Heart right ventricle (tissue), 16 donors: ENCODE data around the gene WDR81. TPM values are rescaled to one million over a fixed set of nuclear protein-coding genes. Genes with fewer than 3 reads are reported as not detected.

Experiments used
- ATAC-seq, 8 donors: fragments of 200-7000 bp; cut with Tn5 transposase; one replicate each; pipeline ENCODE4 v1.9.1; 2020; ENCODE audit warnings: mild to moderate bottlenecking in 8 of 8, moderate library complexity in 8 of 8, moderate number of reproducible peaks in 1 of 8
- DNase-seq, 2 donors: peaks; one replicate each; pipeline ENCODE4 v3.0.0-alpha.2; 2020
- H3K27ac ChIP-seq, 10 donors: fragments of 200-600 bp; sonication (generic) in 2 of 10; one replicate each; pipeline versions ENCODE4 v1.5.0 to v1.8.0; 2020 to 2022; ENCODE audit warnings: mild to moderate bottlenecking in 3 of 10
- H3K27me3 ChIP-seq, 7 donors: fragments of 200-600 bp; one replicate each; pipeline ENCODE4 v1.8.0; 2021 to 2022; ENCODE audit warnings: mild to moderate bottlenecking in 2 of 7
- H3K36me3 ChIP-seq, 9 donors: fragments of 200-600 bp; sonication (generic) in 1 of 9; one replicate each; pipeline versions ENCODE4 v1.5.0 to v1.8.0; 2020 to 2022; ENCODE audit warnings: mild to moderate bottlenecking in 2 of 9
- H3K4me1 ChIP-seq, 9 donors: fragments of 200-600 bp; sonication (generic) in 1 of 9; one replicate each; pipeline versions ENCODE4 v1.5.0 to v1.8.0; 2020 to 2022; ENCODE audit warnings: mild to moderate bottlenecking in 4 of 9
- H3K4me3 ChIP-seq, 10 donors: fragments of 200-600 bp; sonication (generic) in 2 of 10; one replicate each; pipeline versions ENCODE4 v1.5.0 to v1.8.0; 2020 to 2022; ENCODE audit warnings: mild to moderate bottlenecking in 7 of 10, moderate library complexity in 2 of 10
- H3K9me3 ChIP-seq, 11 donors: fragments of 200-600 bp in 10 of 11; sonication (generic) in 2 of 11; one replicate each; pipeline versions ENCODE4 v1.5.0 to v1.8.0; 2013 to 2022; ENCODE audit warnings: mild to moderate bottlenecking in 2 of 11, control low read depth in 1 of 11, moderate library complexity in 1 of 11
- whole genome bisulfite sequencing, 2 donors: extraction: QIAGEN DNeasy Blood & Tissue Kit; methylation state at CpG; one replicate each; pipeline ENCODE4 v1.1.7; 2013; ENCODE audit warnings: inconsistent platforms in 1 of 2; 5-methylcytosine and 5-hydroxymethylcytosine counted together
- intact Hi-C, 10 donors: fragments of 100-400 bp; cut with DNase I; formaldehyde crosslinking; loops; one replicate each; pipeline versions ENCODE4 v1.11.1 to v1.14.2; 2022
- polyA plus RNA-seq, 2 donors: library from polyadenylated mRNA; stranded (reverse); fragments of 200-250 nt; gene quantifications; one replicate each; pipeline ENCODE4 v1.2.3, GENCODE V29; 2013
- total RNA-seq, 10 donors: library from RNA; stranded (reverse); fragmentation: NEBNext Ultra II Directional in 3 of 10; extraction: Animal tissue kit (Norgen Biotek cat#: 25700) in 3 of 10; gene quantifications; one replicate each; pipeline versions ENCODE4 v1.2.1 to v1.2.4, GENCODE V29; 2021 to 2023
- TF ChIP-seq, protein P1 (sequence below), 9 donors: fragments of 200-600 bp; sonication (generic) in 2 of 9; IDR thresholded peaks; one replicate each; pipeline versions ENCODE4 v1.5.0 to v1.8.0; 2021 to 2022; ENCODE audit warnings: antibody characterized with exemption in 9 of 9, mild to moderate bottlenecking in 5 of 9, moderate library complexity in 1 of 9
- donor health status: Arrhythmogenic right ventricular cardiomyopathy.
- donor health status: ischemic (EF 13 %, LVEDD 7.1; RV severe dilation, severe dysfunction).
- donor health status: healthy with polysubstance abuse.
- donor health status: DM: no; HTN: yes; CAD: no.
- donor health status: DM: no; HTN: no; CAD: no.
- donor health status: ischemic (EF 25% LVEDD 6.9; RV normal size, moderate dysfunction).
- donor health status: ischemic (EF 25% LVEDD 5.7; RV mildly dilated, moderate dysfunction).
- donor health status: healthy.
- donor health status: DM: yes; HTN: yes; CAD: no.
- donor health status: Ischemic cardiomyopathy.
- donor health status: ischemic (EF 35%, LVEDD 5.7; RV mildly dilated, moderate dysfunction).
- donor health status: nonischemic (EF 11% LVEDD 7.7; RV severe dilation, severe dysfunction).
- donor health status: DM: yes; HTN: yes; CAD: no.
- donor health status: PGD.
- donor health status: ischemic (EF 29% LVEDD 5.4; RV normal size, mild dysfunction).
- donor health status: nonischemic (EF 23%, LVEDD 6.1; RV moderate dilation, normal function).

Gene WDR81
- total and polyA plus RNA-seq, 12 donors: 7.7 to 16.9 (median 9.2) TPM

DNA sequence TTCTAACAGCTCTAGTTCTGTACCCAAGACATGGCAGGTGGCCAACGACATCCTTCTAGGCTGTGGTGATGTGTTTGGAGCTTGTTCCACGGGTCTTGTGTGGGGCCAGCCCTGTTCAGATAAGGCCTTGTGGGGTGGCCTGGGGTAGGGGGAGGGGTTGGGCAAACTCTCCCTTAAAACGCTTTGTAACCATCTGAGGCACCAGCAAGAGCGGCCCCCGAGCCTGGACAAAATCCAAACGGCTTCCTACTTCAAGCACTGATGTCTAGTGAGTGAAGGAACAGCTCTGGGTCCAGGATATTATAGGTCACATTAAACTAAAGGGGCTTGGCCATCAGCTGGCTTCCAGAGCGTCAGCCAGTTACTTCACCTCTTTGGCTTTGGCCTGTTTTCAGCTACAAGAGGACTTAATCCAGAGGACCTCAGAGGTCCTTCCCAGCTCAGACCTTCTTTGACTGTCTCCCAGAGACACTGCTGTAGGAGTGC lies 49.2 kb downstream of the WDR81 start:
- H3K9me3 ChIP-seq: no peaks in the 10 kb centered on the region
- intact Hi-C loops: no loop called here
- ATAC-seq (peak in 5 of 8 donors; percentile 11 to 40 (median 20)), DNase-seq (no peak)
- peak overlapping the region; percentile 23 to 70 (median 54) for H3K27ac ChIP-seq
- no peaks in the 10 kb centered on the region for H3K27me3 ChIP-seq
- peaks cover 0 to 44% (median 6%) of the 10 kb centered on the region in 9 donors for H3K4me1 ChIP-seq
- H3K4me3 ChIP-seq: no peak overlapping the region
- TF ChIP-seq, protein P1, sequence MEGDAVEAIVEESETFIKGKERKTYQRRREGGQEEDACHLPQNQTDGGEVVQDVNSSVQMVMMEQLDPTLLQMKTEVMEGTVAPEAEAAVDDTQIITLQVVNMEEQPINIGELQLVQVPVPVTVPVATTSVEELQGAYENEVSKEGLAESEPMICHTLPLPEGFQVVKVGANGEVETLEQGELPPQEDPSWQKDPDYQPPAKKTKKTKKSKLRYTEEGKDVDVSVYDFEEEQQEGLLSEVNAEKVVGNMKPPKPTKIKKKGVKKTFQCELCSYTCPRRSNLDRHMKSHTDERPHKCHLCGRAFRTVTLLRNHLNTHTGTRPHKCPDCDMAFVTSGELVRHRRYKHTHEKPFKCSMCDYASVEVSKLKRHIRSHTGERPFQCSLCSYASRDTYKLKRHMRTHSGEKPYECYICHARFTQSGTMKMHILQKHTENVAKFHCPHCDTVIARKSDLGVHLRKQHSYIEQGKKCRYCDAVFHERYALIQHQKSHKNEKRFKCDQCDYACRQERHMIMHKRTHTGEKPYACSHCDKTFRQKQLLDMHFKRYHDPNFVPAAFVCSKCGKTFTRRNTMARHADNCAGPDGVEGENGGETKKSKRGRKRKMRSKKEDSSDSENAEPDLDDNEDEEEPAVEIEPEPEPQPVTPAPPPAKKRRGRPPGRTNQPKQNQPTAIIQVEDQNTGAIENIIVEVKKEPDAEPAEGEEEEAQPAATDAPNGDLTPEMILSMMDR (IDR thresholded peaks at IDR 0.05): no peak
- peaks cover 0 to 67% (median 13%) of the 10 kb centered on the region in 9 donors for H3K36me3 ChIP-seq
- WGBS, 2 donors: 34 to 45% methylated on average over 7 of the region's 7 CpGs

DNA sequence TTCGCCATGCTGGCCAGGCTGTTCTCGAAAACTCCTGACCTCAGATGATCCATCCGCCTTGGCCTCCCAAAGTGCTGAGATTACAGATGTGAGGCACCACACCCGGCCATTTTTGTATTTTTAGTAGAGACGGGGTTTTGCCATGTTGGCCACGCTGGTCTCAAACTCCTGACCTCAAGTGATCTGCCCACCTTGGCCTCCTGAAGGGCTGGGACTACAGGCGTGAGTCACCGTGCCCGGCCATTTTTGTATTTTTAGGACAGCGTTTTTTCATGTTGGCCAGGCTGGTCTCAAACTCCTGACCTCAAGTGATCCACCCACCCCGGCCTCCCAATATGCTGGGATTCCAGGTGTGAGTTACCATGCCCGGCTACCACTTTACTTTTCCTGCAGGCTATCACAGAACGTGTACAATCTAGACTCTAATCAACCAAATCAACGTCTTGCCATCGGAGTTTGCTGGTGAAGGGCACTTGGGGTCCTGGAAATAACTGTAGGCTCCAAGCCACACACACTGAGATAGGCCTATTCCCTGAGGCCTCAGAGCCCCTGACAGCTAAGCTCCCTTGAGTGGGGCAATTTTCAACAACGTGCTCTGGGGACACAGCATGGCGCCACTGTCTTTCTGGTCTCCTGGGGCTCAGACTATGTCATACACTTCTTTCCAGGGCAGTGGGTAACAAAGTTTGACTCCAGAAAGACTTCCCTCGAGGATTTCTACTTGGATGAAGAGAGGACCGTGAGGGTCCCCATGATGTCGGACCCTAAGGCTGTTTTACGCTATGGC lies 50.1 kb downstream of the WDR81 start:
- intact Hi-C loops: no loop called here
- Histone ChIP-seq H3K4me3 (no peak overlapping the region), H3K4me1 (peaks cover 0 to 48% (median 8%) of the 10 kb centered on the region in 9 donors), H3K27ac (peak overlapping the region in 9 of 10 donors; percentile 23 to 70 (median 55)), H3K36me3 (peaks cover 0 to 75% (median 13%) of the 10 kb centered on the region in 9 donors), H3K27me3 (no peaks in the 10 kb centered on the region), H3K9me3 (no peaks in the 10 kb centered on the region)
- TF ChIP-seq, protein P1 (IDR thresholded peaks at IDR 0.05): no peak
- ATAC-seq (no peak), DNase-seq (no peak)
- 91% methylated on average over 21 of the region's 21 CpGs for WGBS, 2 donors

DNA sequence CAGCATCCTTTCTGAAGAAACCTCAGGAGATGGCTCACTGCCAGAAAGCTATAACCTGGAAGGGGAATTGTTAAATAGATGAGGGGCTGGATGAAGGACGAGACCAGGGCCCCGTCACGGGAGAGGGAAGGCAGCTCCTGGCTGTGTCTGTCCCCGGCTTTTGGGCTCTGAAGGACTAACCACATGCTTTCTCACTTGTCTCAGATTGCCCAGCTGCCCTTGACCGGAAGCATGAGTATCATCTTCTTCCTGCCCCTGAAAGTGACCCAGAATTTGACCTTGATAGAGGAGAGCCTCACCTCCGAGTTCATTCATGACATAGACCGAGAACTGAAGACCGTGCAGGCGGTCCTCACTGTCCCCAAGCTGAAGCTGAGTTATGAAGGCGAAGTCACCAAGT lies 51.8 kb downstream of the WDR81 start:
- WGBS, 2 donors: 90 to 94% methylated on average over 10 of the region's 10 CpGs
- Histone ChIP-seq H3K27me3 (no peaks in the 10 kb centered on the region), H3K9me3 (no peaks in the 10 kb centered on the region), H3K4me3 (no peak overlapping the region), H3K27ac (peak overlapping the region in 1 of 10 donors; percentile 36), H3K4me1 (peaks cover 0 to 45% (median 20%) of the 10 kb centered on the region in 9 donors), H3K36me3 (peaks cover 0 to 81% (median 21%) of the 10 kb centered on the region in 9 donors)
- TF ChIP-seq, protein P1 (IDR thresholded peaks at IDR 0.05): no peak
- intact Hi-C loops: no loop called here
- DNase-seq (no peak), ATAC-seq (no peak)

DNA sequence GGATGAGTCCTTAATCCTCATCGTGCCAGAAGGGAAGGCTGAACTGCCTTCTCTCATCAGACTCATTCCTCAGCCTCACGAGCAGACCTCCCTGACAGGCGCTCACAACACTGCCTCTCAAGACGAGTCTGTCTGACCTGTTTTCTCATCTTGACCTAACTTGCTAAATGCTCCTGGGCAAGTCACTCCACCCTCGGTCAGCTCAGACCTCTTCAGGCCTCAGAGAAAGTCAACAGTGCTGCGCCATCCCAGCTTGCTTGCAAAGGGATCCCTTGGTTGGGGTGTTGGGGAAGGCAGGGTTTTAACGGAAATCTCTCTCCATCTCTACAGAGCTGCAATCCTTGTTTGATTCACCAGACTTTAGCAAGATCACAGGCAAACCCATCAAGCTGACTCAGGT lies 52.4 kb downstream of the WDR81 start:
- no peak for ATAC-seq
- DNase-seq: no peak

More for the DNA sequence above, 52.4 kb downstream of the WDR81 start:
- intact Hi-C loops: no loop called here
- WGBS, 2 donors: 94 to 97% methylated on average over 7 of the region's 7 CpGs
- TF ChIP-seq, protein P1 (IDR thresholded peaks at IDR 0.05): no peak
- Histone ChIP-seq H3K4me3 (no peak overlapping the region), H3K27ac (no peak overlapping the region), H3K27me3 (no peaks in the 10 kb centered on the region), H3K4me1 (peaks cover 0 to 50% (median 26%) of the 10 kb centered on the region in 9 donors), H3K36me3 (peaks cover 0 to 82% (median 22%) of the 10 kb centered on the region in 9 donors), H3K9me3 (no peaks in the 10 kb centered on the region)
